GM12878 (cell line): ENCODE data around the gene KCTD12. TPM values are rescaled to one million over a fixed set of nuclear protein-coding genes. Genes with fewer than 3 reads are reported as not detected.

Experiments
- GATAD2B ChIP-seq: fragments of 450-650 bp; conservative IDR thresholded peaks from 2 replicates; pipeline ENCODE4 v1.6.1; 2017; ENCODE audit warnings: low read depth, mild to moderate bottlenecking, moderate library complexity
- polyA plus RNA-seq, 11 experiments: library from polyadenylated mRNA; depleted of rRNA in 4 of 11; unstranded in 6 of 11; stranded (reverse) in 5 of 11; fragments of >200 nt; fragmentation: Nextera tagmentation in 4 of 11; fragmentation: Illumina TruSeq in 1 of 11; extraction: Ambion mirVana in 4 of 11; extraction: Trizol in 1 of 11; gene quantifications; 1 replicate in 1 of 11; 2 replicates in 10 of 11; pipeline versions ENCODE4 v1.2.1 to v1.2.3, GENCODE V29; 2011 to 2016; ENCODE audit warnings: inconsistent platforms in 2 of 11, missing spikeins in 2 of 11, low read depth in 1 of 11
- total RNA-seq, 4 experiments: library from RNA; depleted of rRNA in 3 of 4; stranded (reverse); fragments of >200 nt in 3 of 4; fragmentation: Illumina TruSeq in 1 of 4; extraction: Trizol in 1 of 4; gene quantifications; 2 replicates each; pipeline versions ENCODE4 v1.2.1 to v1.2.3, GENCODE V29; 2013 to 2021
- TF ChIP-seq, protein P1 (sequence below): IDR thresholded peaks from 2 replicates; pipeline ENCODE4 v1.6.1; 2011; ENCODE audit warnings: borderline replicate concordance, low read depth, mild to moderate bottlenecking, moderate library complexity, low read length; ENCODE audit not compliant: insufficient read depth, poor library complexity, severe bottlenecking
- TF ChIP-seq, protein P2 (sequence below): fragments of 450-650 bp; formaldehyde crosslinking; IDR thresholded peaks from 2 replicates; pipeline ENCODE4 v1.4.0; 2022; ENCODE audit warnings: mild to moderate bottlenecking, moderate library complexity
- TF ChIP-seq, protein P3 (sequence below): fragments of 450-650 bp; conservative IDR thresholded peaks from 2 replicates; pipeline ENCODE4 v1.6.1; 2017; ENCODE audit warnings: mild to moderate bottlenecking, moderate library complexity
- TF ChIP-seq, protein P4 (sequence below): fragments of 450-650 bp; formaldehyde crosslinking; IDR thresholded peaks from 2 replicates; pipeline ENCODE4 v1.4.0; 2020; ENCODE audit warnings: mild to moderate bottlenecking, moderate library complexity

The KCTD12 gene
- total and polyA plus RNA-seq, 10 of the 15 experiments (the other 5 are each of a cell fraction or from before 2014, with no cell fraction given) = 0.24 to 2.9 (median 0.92) TPM

DNA sequence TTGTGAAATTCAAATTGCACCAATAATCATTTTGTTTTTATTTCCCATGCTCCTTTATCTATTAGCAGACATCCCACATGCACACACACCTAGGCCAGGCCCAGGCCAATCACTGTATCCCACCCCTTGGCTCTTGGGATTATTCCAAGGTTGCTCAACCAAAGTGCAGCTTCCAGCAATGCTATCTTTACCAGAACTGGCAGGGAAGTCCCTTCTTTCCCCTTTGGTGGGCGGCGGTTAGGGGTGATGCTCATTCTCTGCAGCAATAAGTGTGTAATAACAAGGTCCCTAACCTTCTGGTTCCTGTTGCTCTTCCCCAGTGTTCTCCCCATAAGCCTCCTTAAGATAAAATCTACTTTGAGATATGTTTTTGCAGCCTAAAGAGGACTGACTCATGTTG, 18.3 kb upstream of the KCTD12 start (continued):
- TF ChIP-seq, protein P1, sequence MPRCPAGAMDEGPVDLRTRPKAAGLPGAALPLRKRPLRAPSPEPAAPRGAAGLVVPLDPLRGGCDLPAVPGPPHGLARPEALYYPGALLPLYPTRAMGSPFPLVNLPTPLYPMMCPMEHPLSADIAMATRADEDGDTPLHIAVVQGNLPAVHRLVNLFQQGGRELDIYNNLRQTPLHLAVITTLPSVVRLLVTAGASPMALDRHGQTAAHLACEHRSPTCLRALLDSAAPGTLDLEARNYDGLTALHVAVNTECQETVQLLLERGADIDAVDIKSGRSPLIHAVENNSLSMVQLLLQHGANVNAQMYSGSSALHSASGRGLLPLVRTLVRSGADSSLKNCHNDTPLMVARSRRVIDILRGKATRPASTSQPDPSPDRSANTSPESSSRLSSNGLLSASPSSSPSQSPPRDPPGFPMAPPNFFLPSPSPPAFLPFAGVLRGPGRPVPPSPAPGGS = no peak
- TF ChIP-seq, protein P2, sequence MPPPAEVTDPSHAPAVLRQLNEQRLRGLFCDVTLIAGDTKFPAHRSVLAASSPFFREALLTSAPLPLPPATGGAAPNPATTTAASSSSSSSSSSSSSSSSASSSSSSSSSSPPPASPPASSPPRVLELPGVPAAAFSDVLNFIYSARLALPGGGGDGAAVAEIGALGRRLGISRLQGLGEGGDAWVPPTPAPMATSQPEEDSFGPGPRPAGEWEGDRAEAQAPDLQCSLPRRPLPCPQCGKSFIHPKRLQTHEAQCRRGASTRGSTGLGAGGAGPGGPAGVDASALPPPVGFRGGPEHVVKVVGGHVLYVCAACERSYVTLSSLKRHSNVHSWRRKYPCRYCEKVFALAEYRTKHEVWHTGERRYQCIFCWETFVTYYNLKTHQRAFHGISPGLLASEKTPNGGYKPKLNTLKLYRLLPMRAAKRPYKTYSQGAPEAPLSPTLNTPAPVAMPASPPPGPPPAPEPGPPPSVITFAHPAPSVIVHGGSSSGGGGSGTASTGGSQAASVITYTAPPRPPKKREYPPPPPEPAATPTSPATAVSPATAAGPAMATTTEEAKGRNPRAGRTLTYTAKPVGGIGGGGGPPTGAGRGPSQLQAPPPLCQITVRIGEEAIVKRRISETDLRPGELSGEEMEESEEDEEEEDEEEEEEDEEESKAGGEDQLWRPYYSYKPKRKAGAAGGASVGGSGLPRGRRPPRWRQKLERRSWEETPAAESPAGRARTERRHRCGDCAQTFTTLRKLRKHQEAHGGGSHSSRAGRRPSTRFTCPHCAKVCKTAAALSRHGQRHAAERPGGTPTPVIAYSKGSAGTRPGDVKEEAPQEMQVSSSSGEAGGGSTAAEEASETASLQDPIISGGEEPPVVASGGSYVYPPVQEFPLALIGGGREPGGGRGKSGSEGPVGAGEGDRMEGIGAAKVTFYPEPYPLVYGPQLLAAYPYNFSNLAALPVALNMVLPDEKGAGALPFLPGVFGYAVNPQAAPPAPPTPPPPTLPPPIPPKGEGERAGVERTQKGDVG = no peak
- TF ChIP-seq, protein P3, sequence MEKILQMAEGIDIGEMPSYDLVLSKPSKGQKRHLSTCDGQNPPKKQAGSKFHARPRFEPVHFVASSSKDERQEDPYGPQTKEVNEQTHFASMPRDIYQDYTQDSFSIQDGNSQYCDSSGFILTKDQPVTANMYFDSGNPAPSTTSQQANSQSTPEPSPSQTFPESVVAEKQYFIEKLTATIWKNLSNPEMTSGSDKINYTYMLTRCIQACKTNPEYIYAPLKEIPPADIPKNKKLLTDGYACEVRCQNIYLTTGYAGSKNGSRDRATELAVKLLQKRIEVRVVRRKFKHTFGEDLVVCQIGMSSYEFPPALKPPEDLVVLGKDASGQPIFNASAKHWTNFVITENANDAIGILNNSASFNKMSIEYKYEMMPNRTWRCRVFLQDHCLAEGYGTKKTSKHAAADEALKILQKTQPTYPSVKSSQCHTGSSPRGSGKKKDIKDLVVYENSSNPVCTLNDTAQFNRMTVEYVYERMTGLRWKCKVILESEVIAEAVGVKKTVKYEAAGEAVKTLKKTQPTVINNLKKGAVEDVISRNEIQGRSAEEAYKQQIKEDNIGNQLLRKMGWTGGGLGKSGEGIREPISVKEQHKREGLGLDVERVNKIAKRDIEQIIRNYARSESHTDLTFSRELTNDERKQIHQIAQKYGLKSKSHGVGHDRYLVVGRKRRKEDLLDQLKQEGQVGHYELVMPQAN = no peak
- TF ChIP-seq, protein P4, sequence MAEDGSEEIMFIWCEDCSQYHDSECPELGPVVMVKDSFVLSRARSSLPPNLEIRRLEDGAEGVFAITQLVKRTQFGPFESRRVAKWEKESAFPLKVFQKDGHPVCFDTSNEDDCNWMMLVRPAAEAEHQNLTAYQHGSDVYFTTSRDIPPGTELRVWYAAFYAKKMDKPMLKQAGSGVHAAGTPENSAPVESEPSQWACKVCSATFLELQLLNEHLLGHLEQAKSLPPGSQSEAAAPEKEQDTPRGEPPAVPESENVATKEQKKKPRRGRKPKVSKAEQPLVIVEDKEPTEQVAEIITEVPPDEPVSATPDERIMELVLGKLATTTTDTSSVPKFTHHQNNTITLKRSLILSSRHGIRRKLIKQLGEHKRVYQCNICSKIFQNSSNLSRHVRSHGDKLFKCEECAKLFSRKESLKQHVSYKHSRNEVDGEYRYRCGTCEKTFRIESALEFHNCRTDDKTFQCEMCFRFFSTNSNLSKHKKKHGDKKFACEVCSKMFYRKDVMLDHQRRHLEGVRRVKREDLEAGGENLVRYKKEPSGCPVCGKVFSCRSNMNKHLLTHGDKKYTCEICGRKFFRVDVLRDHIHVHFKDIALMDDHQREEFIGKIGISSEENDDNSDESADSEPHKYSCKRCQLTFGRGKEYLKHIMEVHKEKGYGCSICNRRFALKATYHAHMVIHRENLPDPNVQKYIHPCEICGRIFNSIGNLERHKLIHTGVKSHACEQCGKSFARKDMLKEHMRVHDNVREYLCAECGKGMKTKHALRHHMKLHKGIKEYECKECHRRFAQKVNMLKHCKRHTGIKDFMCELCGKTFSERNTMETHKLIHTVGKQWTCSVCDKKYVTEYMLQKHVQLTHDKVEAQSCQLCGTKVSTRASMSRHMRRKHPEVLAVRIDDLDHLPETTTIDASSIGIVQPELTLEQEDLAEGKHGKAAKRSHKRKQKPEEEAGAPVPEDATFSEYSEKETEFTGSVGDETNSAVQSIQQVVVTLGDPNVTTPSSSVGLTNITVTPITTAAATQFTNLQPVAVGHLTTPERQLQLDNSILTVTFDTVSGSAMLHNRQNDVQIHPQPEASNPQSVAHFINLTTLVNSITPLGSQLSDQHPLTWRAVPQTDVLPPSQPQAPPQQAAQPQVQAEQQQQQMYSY (CRISPR knock-in tag) = no peak
- no peak for TF ChIP-seq GATAD2B
- TF ChIP-seq, all 136 proteins: peak for 0
